Sigmoid colon (tissue), 4 donors: ENCODE measurements around the gene ARHGEF37.

Source experiments
- EP300 ChIP-seq, 4 donors: sonication (generic); formaldehyde crosslinking; IDR thresholded peaks; one replicate each; pipeline ENCODE4 v1.6.1; 2017; ENCODE audit warnings: antibody characterized with exemption in 4 of 4
- POLR2A ChIP-seq, 2 donors: fragments of 450-650 bp; IDR thresholded peaks; one replicate each; pipeline ENCODE4 v1.6.1; 2016; ENCODE audit warnings: antibody characterized with exemption in 2 of 2, mild to moderate bottlenecking in 2 of 2, moderate library complexity in 2 of 2
- POLR2AphosphoS5 ChIP-seq, 4 donors: sonication (generic); formaldehyde crosslinking; IDR thresholded peaks; one replicate each; pipeline ENCODE4 v1.6.1; 2017; ENCODE audit warnings: antibody characterized with exemption in 4 of 4
- TF ChIP-seq, protein P1 (sequence below), 4 experiments: fragments of 450-650 bp in 3 of 4; fragments of 200-600 bp in 1 of 4; IDR thresholded peaks; one replicate each; pipeline ENCODE4 v1.5.1; 2016 to 2019; ENCODE audit warnings: antibody characterized with exemption in 4 of 4, mild to moderate bottlenecking in 3 of 4, moderate library complexity in 2 of 4

DNA sequence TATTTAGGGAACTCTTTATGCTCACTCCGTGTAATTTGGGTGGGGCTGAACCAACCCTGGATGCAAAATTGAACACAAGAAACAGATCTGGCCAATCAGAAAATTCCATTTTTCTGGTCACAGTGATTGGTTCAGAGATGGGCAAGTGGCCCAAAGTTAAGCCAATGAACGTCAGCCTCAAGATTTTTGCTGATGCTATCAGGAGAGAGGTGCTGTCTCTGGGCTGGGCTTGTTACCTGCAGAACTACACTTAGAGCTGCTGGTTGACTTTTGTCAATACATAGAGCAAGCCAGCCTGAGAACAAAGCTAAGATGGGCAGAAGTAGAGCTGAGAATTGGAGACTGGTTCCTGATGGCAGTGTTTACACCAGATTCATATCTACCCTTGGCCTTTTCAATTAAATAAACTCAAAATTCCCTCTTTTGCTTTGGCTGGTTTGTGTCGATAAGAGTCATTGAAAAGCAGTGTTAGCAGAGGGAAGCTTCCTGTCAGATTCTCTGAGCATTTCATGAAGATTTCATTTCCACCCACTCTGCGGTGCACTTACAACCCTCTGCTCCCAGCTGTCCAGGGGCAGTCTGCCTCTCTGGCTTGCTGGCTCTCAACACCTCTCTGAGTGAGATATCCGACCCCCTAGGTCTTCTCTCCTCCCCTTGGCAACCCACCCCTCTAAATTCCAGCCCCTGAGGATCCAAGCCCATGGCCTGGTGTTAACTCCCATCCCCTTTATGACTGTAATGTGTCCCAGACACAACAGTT lies 84.3 kb downstream of the ARHGEF37 start:
- TF ChIP-seq, protein P1, sequence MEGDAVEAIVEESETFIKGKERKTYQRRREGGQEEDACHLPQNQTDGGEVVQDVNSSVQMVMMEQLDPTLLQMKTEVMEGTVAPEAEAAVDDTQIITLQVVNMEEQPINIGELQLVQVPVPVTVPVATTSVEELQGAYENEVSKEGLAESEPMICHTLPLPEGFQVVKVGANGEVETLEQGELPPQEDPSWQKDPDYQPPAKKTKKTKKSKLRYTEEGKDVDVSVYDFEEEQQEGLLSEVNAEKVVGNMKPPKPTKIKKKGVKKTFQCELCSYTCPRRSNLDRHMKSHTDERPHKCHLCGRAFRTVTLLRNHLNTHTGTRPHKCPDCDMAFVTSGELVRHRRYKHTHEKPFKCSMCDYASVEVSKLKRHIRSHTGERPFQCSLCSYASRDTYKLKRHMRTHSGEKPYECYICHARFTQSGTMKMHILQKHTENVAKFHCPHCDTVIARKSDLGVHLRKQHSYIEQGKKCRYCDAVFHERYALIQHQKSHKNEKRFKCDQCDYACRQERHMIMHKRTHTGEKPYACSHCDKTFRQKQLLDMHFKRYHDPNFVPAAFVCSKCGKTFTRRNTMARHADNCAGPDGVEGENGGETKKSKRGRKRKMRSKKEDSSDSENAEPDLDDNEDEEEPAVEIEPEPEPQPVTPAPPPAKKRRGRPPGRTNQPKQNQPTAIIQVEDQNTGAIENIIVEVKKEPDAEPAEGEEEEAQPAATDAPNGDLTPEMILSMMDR (IDR thresholded peaks at IDR 0.05), result no peak
- TF ChIP-seq EP300 (IDR thresholded peaks at IDR 0.05) (no peak), POLR2AphosphoS5 (IDR thresholded peaks at IDR 0.05) (no peak), POLR2A (IDR thresholded peaks at IDR 0.05) (no peak)
